Uterus (tissue), 4 donors: ENCODE results near the gene PAWR. TPM values are rescaled to one million over a fixed set of nuclear protein-coding genes. Genes with fewer than 3 reads are reported as not detected.
"Not testable (repeated sequence)": the region's sequence is repeated elsewhere in the genome, so short reads cannot be mapped to it uniquely, and the experiment has no call there.

Source experiments
- DNase-seq, 2 donors: peaks; one replicate each; pipeline ENCODE4 v3.0.0-alpha.2; 2019 to 2020
- H3K27ac ChIP-seq, 2 donors: fragments of 200-600 bp; sonication (generic); 1 replicate in 1 of 2; 2 replicates in 1 of 2; pipeline ENCODE4 v1.5.1; 2016 to 2018
- H3K27me3 ChIP-seq, 2 donors: fragments of 200-600 bp; sonication (generic); one replicate each; pipeline ENCODE4 v1.5.1; 2018 to 2019; ENCODE audit warnings: control low read depth in 1 of 2
- H3K36me3 ChIP-seq, 2 donors: fragments of 200-600 bp; sonication (generic); one replicate each; pipeline ENCODE4 v1.5.1; 2019; ENCODE audit warnings: control low read depth in 1 of 2
- H3K4me1 ChIP-seq, 2 donors: fragments of 200-600 bp; sonication (generic); one replicate each; pipeline ENCODE4 v1.5.1; 2018 to 2019; ENCODE audit warnings: control low read depth in 1 of 2
- H3K4me3 ChIP-seq, 2 donors: fragments of 200-600 bp; sonication (generic); 1 replicate in 1 of 2; 2 replicates in 1 of 2; pipeline ENCODE4 v1.5.1; 2018 to 2019; ENCODE audit warnings: mild to moderate bottlenecking in 1 of 2
- H3K9me3 ChIP-seq, 2 donors: fragments of 200-600 bp; sonication (generic); one replicate each; pipeline ENCODE4 v1.5.1; 2019; ENCODE audit warnings: control low read depth in 1 of 2
- POLR2A ChIP-seq, 2 donors: fragments of 450-650 bp; IDR thresholded peaks; one replicate each; pipeline ENCODE4 v1.6.1; 2016; ENCODE audit warnings: antibody characterized with exemption in 2 of 2, mild to moderate bottlenecking in 1 of 2, moderate library complexity in 1 of 2
- intact Hi-C: fragments of 100-400 bp; cut with DNase I; formaldehyde crosslinking; loops from one replicate; pipeline ENCODE4 v1.15.1; 2023; ENCODE audit warnings: low total_unique reads
- total RNA-seq, 4 donors: library from RNA; depleted of rRNA in 3 of 4; stranded (reverse); fragments of >200 nt in 3 of 4; gene quantifications; one replicate each; pipeline versions ENCODE4 v1.1.0 to v1.2.4, GENCODE V29; 2014 to 2023
- TF ChIP-seq, protein P1 (sequence below), 4 experiments: fragments of 200-600 bp in 2 of 4; fragments of 450-650 bp in 2 of 4; sonication (generic) in 2 of 4; IDR thresholded peaks; one replicate each; pipeline ENCODE4 v1.5.1; 2016 to 2019; ENCODE audit warnings: antibody characterized with exemption in 4 of 4, mild to moderate bottlenecking in 2 of 4, moderate library complexity in 1 of 4
- donor health status: DM: yes; HTN: yes; CAD: no.

PAWR gene
- total RNA-seq, 4 donors from 2014 or later, result 54.1 to 144 (median 73.1) TPM

DNA sequence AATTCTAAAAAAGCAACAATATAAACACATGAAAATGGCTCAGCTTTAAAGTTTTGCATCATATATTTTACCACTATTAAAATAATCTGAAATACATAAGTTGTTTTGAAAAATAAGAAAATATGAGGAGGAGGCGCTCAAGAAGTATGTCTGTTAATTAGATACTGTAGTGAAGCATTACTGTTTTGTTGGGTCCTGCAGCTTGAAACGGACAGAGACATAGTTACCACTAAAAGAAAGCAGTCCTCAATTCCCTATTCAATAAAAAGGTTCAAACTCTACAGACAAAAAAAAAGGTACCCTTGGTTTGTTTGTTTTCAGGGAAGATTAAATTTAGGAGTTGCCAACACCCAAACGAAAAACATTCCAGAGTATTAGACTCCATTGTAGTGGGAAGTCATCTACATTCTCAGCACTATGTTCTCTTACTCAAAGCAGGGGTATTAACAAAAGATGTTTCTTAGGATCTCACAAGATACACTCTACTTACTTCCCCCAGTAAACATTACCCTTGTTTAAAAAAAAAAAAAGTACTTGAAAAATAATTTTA is 3.0 kb downstream of the PAWR start:
- Histone ChIP-seq H3K27ac (peak overlapping the region; percentile 95 to 97), H3K27me3 (no peaks in the 10 kb centered on the region), H3K4me3 (peak overlapping the region; percentile 87 to 96), H3K4me1 (peaks cover 0 to 3% of the 10 kb centered on the region in 2 donors), H3K36me3 (no peaks in the 10 kb centered on the region), H3K9me3 (no peaks in the 10 kb centered on the region)
- TF ChIP-seq, protein P1, sequence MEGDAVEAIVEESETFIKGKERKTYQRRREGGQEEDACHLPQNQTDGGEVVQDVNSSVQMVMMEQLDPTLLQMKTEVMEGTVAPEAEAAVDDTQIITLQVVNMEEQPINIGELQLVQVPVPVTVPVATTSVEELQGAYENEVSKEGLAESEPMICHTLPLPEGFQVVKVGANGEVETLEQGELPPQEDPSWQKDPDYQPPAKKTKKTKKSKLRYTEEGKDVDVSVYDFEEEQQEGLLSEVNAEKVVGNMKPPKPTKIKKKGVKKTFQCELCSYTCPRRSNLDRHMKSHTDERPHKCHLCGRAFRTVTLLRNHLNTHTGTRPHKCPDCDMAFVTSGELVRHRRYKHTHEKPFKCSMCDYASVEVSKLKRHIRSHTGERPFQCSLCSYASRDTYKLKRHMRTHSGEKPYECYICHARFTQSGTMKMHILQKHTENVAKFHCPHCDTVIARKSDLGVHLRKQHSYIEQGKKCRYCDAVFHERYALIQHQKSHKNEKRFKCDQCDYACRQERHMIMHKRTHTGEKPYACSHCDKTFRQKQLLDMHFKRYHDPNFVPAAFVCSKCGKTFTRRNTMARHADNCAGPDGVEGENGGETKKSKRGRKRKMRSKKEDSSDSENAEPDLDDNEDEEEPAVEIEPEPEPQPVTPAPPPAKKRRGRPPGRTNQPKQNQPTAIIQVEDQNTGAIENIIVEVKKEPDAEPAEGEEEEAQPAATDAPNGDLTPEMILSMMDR (IDR thresholded peaks at IDR 0.05), result no peak
- TF ChIP-seq POLR2A (IDR thresholded peaks at IDR 0.05), result no peak
- intact Hi-C loops, result no loop called here
- no peak for DNase-seq

DNA sequence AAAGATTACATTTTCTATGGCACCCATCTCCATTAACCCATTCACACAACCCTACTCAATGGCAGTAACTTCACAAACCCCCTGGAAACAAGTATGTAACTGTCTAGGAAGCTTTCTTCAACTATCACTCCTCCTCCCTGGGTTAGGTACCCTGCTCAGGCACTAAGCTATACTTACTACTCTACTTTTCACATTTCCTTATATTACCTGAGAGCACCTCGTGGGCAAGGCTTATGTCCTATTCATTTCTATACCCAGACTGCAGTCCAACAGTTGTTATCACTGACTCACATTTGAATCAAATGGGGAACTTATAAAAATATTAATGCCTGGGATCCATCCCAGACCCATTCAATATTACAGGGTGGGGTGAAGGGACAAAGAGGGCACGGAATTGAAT is 4.6 kb downstream of the PAWR start:
- no peaks in the 10 kb centered on the region for H3K27me3 ChIP-seq
- no peaks in the 10 kb centered on the region for H3K36me3 ChIP-seq
- H3K4me1 ChIP-seq, result peaks cover 0 to 3% of the 10 kb centered on the region in 2 donors
- DNase-seq, result no peak
- no peak for TF ChIP-seq POLR2A (IDR thresholded peaks at IDR 0.05)
- TF ChIP-seq, protein P1 (IDR thresholded peaks at IDR 0.05), result no peak
- H3K4me3 ChIP-seq, result peak overlapping the region in 1 of 2 donors; percentile 87
- no peak overlapping the region for H3K27ac ChIP-seq
- no peaks in the 10 kb centered on the region for H3K9me3 ChIP-seq
- intact Hi-C loops, result no loop called here

DNA sequence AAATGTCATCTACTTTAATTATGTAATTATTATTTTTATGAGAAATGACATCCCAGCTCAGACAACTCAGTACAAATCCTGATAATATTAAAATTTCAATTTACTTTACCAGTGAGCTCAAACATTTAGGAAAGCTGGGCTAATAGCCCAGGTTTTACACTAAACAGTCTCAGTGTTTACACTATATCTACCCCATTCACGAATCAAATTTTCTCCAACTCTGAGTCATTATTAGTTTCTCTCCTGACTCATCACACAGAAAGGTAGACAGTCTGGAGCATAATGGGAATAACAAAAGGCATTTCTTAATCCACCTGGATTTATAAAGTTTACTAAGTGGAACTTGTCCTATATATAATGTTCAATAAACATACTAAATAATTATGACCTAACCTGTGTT is 5.7 kb downstream of the PAWR start:
- Histone ChIP-seq H3K4me3 (no peak overlapping the region), H3K27ac (no peak overlapping the region)
- intact Hi-C loops, result no loop called here

DNA sequence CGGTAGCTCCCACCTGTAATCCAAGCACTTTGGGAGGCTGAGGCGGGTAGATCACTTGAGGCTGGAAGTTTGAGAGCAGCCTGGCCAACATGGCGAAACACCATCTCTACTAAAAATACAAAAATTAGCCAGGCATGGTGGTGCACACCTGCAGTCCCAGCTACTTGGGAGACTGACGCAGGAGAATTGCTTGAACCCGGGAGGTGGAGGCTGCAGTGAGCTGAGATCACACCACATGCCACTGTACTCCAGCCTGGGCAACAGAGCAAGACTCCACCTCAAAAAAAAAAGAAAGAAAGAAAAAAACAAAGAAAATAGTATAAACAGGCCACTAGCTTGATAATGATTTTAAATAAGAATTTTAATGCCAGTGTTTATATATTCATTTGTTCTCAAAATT is 6.4 kb downstream of the PAWR start:
- H3K4me1 ChIP-seq, intact Hi-C loops, H3K36me3 ChIP-seq, H3K4me3 ChIP-seq, H3K27me3 ChIP-seq, DNase-seq, H3K27ac ChIP-seq, H3K9me3 ChIP-seq: not testable (repeated sequence)

More for the DNA sequence above, 5.7 kb downstream of the PAWR start:
- TF ChIP-seq, protein P1 (IDR thresholded peaks at IDR 0.05), result no peak
- no peak for TF ChIP-seq POLR2A (IDR thresholded peaks at IDR 0.05)
- H3K9me3 ChIP-seq, result no peaks in the 10 kb centered on the region
- H3K27me3 ChIP-seq, result no peaks in the 10 kb centered on the region
- no peaks in the 10 kb centered on the region for H3K36me3 ChIP-seq
- H3K4me1 ChIP-seq, result peaks cover 0 to 7% of the 10 kb centered on the region in 2 donors
- DNase-seq, result no peak

DNA sequence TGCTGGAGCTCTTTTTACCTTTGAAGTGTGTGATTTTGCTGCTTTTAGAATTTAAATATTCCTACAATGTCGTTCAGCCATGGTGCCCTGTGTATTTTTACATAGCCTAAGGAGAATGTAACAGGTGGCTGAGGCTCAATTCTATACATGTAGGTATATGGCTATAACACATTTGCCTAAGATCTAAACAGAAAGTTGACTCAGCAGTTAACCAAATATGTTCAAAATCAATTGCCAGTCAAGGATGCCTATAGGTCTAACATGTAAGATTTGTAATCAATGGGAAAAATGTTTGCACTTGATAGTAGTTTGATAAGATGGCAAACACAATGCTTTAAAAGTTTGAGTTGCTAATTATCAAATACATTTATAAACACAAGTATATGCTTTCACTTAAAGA is 8.2 kb downstream of the PAWR start:
- Histone ChIP-seq H3K9me3 (no peaks in the 10 kb centered on the region), H3K4me1 (peaks cover 0 to 7% of the 10 kb centered on the region in 2 donors), H3K27ac (no peak overlapping the region), H3K27me3 (no peaks in the 10 kb centered on the region), H3K4me3 (no peak overlapping the region), H3K36me3 (no peaks in the 10 kb centered on the region)
- no peak for DNase-seq
- no peak for TF ChIP-seq POLR2A (IDR thresholded peaks at IDR 0.05)
- TF ChIP-seq, protein P1 (IDR thresholded peaks at IDR 0.05), result no peak
- intact Hi-C loops, result no loop called here
